ENCODE measurements around the gene RPLP2.

Gene RPLP2

GRCh38 chr11:773830-774229 is 35.9 kb upstream of the RPLP2 start:
- no peak for DNase-seq (ENCODE audit: low read depth in 3 of 3)

- DNase-seq (ENCODE audit: low read depth in 3 of 3), result no peak
Observed at GRCh38 chr11:774873-775592, 34.7 kb upstream of the RPLP2 start.

- no peak for DNase-seq (ENCODE audit: low read depth in 3 of 3)
Observed at GRCh38 chr11:776263-776560, 33.6 kb upstream of the RPLP2 start.

GRCh38 chr11:776561-777287 is 33.0 kb upstream of the RPLP2 start:
- no peak for DNase-seq (ENCODE audit: low read depth in 3 of 3)

- peak; percentile 90 to 93 (median 92) for DNase-seq (ENCODE audit: low read depth in 3 of 3)
Observed at GRCh38 chr11:777288-778255, 32.2 kb upstream of the RPLP2 start, which contains the start of gene GATD1. Gene GATD1 (minus strand): TSS chr11:777487. CDS start chr11:777462, 25 bp downstream.

GRCh38 chr11:778976-779954 is 30.5 kb upstream of the RPLP2 start:
- no peak for DNase-seq (ENCODE audit: low read depth in 3 of 3)

GRCh38 chr11:779955-780532 is 29.7 kb upstream of the RPLP2 start:
- DNase-seq (ENCODE audit: low read depth in 3 of 3), result no peak

- DNase-seq (ENCODE audit: low read depth in 3 of 3), result no peak
Observed at GRCh38 chr11:782264-783174, 27.2 kb upstream of the RPLP2 start.

- DNase-seq (ENCODE audit: low read depth in 3 of 3), result no peak
Observed at GRCh38 chr11:783581-784015, 26.2 kb upstream of the RPLP2 start.

GRCh38 chr11:786235-787083 is 23.3 kb upstream of the RPLP2 start:
- DNase-seq (ENCODE audit: low read depth in 3 of 3), result no peak

GRCh38 chr11:787084-787675 is 22.6 kb upstream of the RPLP2 start:
- no peak for DNase-seq (ENCODE audit: low read depth in 3 of 3)

- no peak for DNase-seq (ENCODE audit: low read depth in 3 of 3)
Observed at GRCh38 chr11:788009-788640, 21.6 kb upstream of the RPLP2 start.

GRCh38 chr11:788953-789940 is 20.5 kb upstream of the RPLP2 start:
- no peak for DNase-seq (ENCODE audit: low read depth in 3 of 3)

GRCh38 chr11:789943-790342 is 19.8 kb upstream of the RPLP2 start, which contains the start of gene CEND1:
Gene CEND1 (minus strand): TSS chr11:790090. CDS start chr11:788576, 1,514 bp downstream.
- DNase-seq (ENCODE audit: low read depth in 3 of 3), result peak in 1 of 3 experiments; percentile 35

- no peak for DNase-seq (ENCODE audit: low read depth in 3 of 3)
Observed at GRCh38 chr11:790721-791564, 18.8 kb upstream of the RPLP2 start.

Data from stimulated activated CD4-positive, alpha-beta T cell treated with anti-CD3 and anti-CD28 coated beads, TNF-alpha, amount 100 ng/mL, for 4 hours (primary cell).